NCI-H526 (cell line): Measurements from ENCODE around the gene DCTN4.

Experiments used
- DNase-seq, 2 experiments: peaks; one replicate each; lab custom pipeline; 2025; lab: John Stamatoyannopoulos, UW

Gene DCTN4

DNA sequence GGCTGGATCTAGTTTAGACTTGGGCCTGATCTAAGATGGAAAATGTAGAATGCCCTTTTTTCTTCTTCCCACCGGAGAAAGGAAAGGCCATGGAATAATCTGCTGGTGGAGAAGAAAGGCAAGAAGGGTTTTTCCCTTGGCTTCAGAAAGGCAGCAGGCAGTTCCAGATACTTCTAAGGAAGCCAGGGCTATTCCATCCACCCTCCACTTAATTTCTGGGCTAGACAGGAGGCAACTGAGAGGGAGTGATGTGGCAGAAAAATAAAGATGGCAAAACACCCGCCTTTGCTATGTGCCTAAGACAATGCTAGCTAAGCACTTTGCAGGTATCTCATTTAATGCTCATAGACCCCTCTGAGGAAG, 87.9 kb downstream of the DCTN4 start:
- DNase-seq = no peak

DNA sequence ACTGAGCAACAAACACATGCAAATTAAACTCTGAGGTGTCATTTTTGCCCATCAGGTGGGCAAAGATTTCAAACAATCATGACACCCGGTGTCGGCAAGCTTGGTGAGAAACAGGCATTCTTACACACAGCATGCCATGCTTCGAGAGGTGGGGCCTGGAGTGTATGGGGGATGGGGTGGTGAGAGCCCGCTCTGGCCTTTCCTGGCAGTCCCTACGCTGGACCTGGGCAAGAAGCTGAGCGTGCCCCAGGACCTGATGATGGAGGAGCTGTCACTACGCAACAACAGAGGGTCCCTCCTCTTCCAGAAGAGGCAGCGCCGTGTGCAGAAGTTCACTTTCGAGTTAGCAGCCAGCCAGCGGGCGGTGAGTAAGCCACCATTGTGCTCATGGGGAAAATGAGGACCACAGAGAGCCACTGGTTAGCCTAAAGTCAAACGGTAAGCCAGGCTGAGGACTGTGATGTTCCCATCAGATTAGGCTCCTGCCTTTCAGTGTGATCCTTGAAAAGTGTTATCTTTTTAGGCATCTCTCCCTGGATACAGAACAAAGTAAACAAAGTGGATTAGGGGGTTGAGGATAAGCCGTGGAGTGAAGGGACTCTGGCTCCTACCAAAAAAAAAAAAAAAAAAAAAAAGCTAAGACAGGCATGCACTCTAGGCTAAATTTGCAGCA, 88.4 kb downstream of the DCTN4 start:
- no peak for DNase-seq

DNA sequence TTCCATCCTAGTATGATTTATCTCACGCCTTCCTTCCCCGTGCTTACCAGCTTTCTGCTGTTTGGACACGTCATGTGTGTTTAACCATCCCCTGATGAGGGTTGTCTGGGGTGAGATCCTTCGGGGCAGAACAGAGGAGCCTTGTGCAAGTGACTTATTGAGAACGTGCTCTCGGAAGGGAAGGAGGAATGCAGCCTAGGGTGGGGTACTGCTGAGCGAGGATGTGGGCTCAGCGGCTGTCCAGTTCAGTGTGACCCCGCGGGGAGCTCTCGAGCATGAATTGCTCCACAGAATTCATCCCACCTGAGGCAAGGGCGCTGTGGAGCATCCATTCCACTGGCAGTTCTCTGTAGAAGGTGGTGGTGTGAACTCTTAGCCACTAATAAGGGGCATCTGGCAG, 93.8 kb downstream of the DCTN4 start:
- no peak for DNase-seq

DNA sequence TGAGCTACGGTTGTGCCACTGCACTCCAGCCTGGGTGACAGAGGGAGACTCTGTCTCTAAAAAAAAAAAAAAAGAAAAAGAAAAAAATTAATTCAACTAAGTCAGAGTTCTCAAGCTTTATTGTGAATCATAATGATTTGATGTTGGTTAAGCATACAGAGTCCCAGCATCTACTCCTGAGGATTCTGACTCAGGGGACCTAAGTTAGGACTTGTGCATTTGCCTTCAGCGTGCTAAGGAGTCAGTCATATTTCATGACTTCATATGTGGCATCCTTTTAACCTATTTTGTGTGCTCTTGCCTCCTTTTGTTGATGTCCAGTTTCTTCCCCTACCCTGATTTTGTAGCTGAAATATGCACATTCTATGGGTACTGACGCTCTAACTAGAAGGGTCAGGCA, 94.9 kb downstream of the DCTN4 start:
- no peak for DNase-seq

DNA sequence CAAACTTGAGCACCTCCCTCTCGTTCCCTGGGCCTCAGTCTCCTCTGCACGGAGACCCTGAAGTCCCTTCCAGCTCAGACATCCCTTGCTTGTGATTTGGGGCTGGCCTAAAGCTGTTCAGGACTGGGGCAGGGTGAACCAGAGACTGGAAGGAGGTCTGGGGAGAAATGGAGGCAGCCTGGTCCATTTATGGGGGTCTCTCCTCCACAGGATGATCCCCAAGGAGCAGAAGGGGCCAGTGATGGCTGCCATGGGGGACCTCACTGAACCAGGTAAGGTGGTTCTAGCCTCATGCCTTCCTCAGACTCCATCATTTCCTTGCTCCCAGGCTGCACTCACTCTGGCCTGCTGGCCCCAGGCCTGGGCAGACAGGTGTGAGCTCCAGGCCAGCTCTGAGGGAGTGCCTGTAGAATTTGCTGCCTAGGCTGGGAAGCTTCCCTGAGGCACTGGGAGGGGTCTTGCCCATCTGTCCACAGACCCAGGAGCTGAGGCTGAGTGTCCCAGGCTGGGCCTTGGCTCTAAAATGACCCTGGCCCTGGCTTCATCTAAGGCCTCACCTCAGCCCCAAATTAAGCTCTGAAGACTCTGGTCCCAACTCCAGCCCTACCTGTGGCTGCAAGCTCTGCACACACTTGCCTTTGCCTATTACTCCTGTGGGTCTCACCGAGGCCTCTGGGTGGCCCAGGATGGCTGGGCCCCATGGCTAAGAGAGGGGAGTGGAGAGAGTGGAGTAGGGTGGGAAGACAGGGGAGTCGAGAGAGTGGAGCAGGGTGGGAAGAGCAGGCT, 95.9 kb downstream of the DCTN4 start:
- no peak for DNase-seq

DNA sequence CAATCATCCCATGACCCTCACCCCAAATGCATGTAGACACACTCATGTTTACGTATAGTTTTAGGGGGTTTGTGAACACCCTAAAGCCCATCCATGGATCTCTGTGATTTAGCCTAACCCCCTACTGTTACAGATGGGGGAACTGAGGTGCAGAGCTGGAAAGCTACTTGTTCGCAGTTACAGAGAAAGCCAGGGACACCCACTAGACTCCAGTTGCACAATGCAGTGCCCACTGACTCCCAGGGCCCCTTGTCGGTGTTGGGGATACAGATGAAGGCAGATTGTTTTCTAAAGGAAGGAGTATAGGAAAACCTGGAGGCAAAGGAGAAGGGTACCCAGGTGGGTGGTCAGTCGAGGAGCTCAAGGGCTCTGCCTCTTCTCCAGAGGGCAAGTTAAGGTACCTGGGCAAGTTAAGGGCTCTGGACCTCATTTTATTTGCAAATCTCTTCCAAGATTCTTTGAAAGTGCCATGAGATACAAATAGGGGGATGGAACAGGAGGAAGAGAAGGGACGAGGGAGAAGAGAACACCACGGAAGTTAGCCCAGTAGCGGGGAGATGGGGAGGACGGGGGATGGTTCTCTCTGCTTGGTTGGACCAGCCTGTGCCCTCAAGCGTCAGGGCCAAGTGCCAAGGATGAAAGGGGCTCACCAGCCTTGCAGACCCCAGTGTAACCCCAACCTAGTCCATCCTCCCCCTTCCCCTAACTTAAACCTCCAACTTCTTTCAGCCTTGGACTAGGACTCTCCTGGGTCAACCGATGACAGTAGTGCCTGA, 96.8 kb downstream of the DCTN4 start:
- DNase-seq = no peak

DNA sequence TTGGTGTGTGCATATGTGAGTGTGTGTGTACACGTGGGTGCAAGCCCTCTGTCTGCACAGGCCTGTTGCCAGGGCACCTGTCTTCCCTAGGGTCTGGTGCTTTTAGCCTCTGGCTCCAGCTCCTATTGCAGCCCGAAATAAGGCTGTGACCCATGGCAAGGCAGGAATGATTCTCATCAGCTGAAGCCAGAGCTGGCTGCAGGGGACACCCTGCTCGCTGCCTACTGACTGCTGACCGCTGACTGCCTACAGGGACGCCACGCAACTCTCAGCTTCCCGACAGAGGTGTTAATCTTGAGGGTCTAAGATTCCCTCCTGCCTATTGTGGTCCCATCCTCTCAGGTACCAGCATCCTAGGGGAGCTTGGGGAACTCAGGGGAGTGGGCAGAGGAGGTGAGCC, 97.7 kb downstream of the DCTN4 start, which contains the start of gene MYOZ3:
Gene MYOZ3, plus strand, starts transcription at position 166 of the 400 bp plus-strand sequence. CDS start 1,691 bp downstream, outside the sequence.
- DNase-seq = no peak

DNA sequence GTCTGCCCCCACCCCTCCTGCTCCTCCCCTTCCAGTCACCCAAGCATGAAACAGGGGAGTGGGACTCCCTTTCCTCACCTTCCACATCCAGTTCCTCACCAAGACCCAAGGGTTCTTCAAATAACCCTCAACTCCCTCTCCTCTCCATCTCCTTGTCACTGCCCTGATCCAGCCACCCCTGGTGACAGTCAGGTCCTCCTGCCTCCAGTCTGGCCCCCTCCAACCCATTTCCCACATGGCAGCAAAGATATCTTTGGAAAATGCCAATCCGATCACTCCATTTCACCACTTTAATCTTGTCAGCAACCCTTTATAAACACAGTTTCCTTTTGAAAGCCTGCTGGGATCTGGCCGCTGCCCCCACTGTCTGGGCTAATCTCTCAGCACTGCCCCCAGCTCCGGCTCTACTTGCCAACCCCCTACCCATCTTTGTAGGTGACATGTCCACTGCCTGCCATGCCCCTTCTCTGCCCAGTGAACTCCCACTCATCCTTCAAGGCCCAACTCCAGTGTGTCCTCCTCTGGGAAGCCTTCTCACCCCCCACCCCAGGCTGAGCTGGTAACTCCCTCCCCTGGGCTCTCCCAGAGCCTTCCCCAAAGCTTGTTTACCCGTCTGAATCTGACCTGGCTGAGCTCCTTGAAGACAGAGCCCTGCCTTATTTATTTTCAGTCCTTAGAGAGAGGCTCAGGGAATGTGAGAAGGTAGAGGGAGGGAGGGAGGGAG, 98.5 kb downstream of the DCTN4 start:
- no peak for DNase-seq

DNA sequence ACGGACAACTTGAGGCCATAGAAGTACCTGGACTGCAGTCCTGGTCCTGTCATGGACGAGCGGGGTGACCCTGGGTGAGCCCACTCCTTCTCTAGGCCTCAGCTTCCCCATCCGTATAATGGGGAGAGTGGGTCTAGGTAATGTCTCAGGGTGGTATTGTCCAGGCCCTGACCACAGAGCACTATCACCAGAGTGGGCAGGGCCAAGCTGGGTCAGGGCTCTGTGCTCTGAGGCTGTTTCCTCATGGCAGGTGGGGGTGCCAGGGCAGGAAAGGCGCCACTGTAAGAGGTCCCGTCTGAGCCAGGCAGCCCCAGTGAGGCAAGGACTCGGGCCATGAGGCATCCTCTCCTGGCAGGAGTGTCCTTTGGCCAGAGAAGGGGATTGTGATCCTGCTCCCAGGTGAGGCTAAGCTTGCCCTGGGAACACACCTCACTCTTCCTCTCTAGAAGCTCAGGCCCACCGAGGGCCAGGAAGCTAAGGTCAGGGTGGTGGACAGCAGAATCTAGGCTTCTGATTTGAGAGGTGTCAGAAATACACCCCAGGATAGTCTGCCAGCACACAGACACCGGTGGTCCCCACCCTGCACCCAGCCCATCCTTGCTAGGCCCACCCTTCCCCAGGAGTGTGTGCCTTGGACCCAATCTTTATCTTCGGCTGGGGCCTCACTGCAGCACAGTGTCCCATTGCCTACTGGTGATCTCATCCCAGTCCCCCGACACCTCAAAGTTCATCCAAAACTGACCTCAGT, 99.3 kb downstream of the DCTN4 start:
- no peak for DNase-seq

DNA sequence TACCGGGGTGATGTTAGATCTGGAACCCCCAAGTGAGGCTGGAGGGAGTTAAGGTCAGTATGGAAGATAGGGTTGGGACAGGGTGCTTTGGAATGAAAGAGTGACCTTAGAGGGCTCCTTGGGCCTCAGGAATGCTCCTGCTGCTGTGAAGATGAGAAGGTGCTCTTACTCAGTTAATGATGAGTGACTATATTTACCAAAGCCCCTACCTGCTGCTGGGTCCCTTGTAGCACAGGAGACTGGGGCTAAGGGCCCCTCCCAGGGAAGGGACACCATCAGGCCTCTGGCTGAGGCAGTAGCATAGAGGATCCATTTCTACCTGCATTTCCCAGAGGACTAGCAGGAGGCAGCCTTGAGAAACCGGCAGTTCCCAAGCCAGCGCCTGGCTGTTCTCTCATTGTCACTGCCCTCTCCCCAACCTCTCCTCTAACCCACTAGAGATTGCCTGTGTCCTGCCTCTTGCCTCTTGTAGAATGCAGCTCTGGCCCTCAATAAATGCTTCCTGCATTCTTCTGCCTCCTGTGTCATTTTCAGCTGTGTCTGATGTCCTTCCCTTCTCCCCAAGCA, 100.0 kb downstream of the DCTN4 start:
- no peak for DNase-seq
